AG04450 (cell line): ENCODE data around the gene THTPA. TPM values are rescaled to one million over a fixed set of nuclear protein-coding genes. Genes with fewer than 3 reads are reported as not detected.

ENCODE experiments used
- CTCF ChIA-PET: fragments of 300-600, 350-600 bp; formaldehyde crosslinking; extraction: SDS; loops from one replicate; lab custom pipeline; 2022; ENCODE audit warnings: antibody characterized with exemption, inconsistent platforms; lab: Charles Lee
- POLR2A ChIA-PET: fragments of 350-600 bp; formaldehyde crosslinking; extraction: SDS; loops from one replicate; lab custom pipeline; 2021; ENCODE audit warnings: antibody characterized with exemption, inconsistent platforms; lab: Yijun Ruan, JAX
- DNase-seq: peaks from one replicate; pipeline ENCODE4 v3.0.0-alpha.2; 2011; ENCODE audit warnings: low read depth, low spot score
- H3K27ac ChIP-seq: one replicate; pipeline ENCODE4 v1.5.1; 2012; ENCODE audit warnings: low read depth, low read length, control low read depth
- H3K27me3 ChIP-seq: one replicate; pipeline ENCODE4 v1.6.0; 2012; ENCODE audit warnings: low read length; ENCODE audit not compliant: control insufficient read depth, insufficient read depth
- H3K4me3 ChIP-seq: 2 replicates; pipeline ENCODE4 v1.5.1; 2011; ENCODE audit warnings: mild to moderate bottlenecking, low read depth, low read length, control low read depth
- H3K9me3 ChIP-seq: 2 replicates; pipeline ENCODE4 v1.5.1; 2012; ENCODE audit warnings: low read length; ENCODE audit not compliant: control insufficient read depth, insufficient read depth
- CTCF ChIP-seq: IDR thresholded peaks from 2 replicates; pipeline ENCODE4 v1.5.1; 2011; ENCODE audit warnings: low read depth, low read length, control low read depth, inconsistent platforms
- polyA plus RNA-seq: library from polyadenylated mRNA; depleted of rRNA; stranded (reverse); fragments of >200 nt; gene quantifications from 2 replicates; pipeline ENCODE4 v1.2.3, GENCODE V29; 2011

THTPA gene
- polyA plus RNA-seq, 1 experiment: 4.9 TPM

- CTCF ChIA-PET: interaction anchor here (0.7 to 1.8 kb wide), 5 partner anchors 9 to 328 kb away, joined by 3 to 8 read pairs (median 3); no protein-coding TSS in a partner anchor
Observed at GRCh38 chr14:23551266-23552028, 4.6 kb upstream of the THTPA start, which contains the start of gene ZFHX2. Gene ZFHX2 (minus strand): TSS chr14:23551765. CDS start chr14:23535325, 16,440 bp downstream.

GRCh38 chr14:23555533-23555881, 564 bp upstream of the THTPA start:
- no peak for TF ChIP-seq CTCF
- no peak for DNase-seq
- ChIA-PET CTCF (interaction anchor here (0.6 to 2.5 kb wide), 2 partner anchors 77 to 255 kb away, joined by 3 to 15 read pairs; no protein-coding TSS in a partner anchor), POLR2A (interaction anchor here (0.6 to 1.0 kb wide), 6 partner anchors 14 to 233 kb away, joined by 3 to 5 read pairs (median 3); no protein-coding TSS in a partner anchor)
- peaks cover 3% of the 10 kb centered on the region for H3K27me3 ChIP-seq
- no peak overlapping the region for H3K27ac ChIP-seq
- H3K4me3 ChIP-seq: peak overlapping the region; percentile 90
- H3K9me3 ChIP-seq: no peaks in the 10 kb centered on the region

More at GRCh38 chr14:23551266-23552028, 4.6 kb upstream of the THTPA start, which contains the start of gene ZFHX2:
- no peaks in the 10 kb centered on the region for H3K9me3 ChIP-seq
- POLR2A ChIA-PET: no interaction called here
- DNase-seq: no peak
- H3K27ac ChIP-seq: no peak within 1 kb of the TSS
- no peak for TF ChIP-seq CTCF
- H3K27me3 ChIP-seq: peaks cover 31% of the 10 kb centered on the region
- H3K4me3 ChIP-seq: peak within 1 kb of the TSS; percentile 63

GRCh38 chr14:23556700-23557440, 799 bp downstream of the THTPA start:
- CTCF ChIA-PET: interaction anchor here (8.1 kb wide), 1 partner anchor 78 kb away, joined by 330 read pairs; no protein-coding TSS in a partner anchor

GRCh38 chr14:23557521-23557920, 1.4 kb downstream of the THTPA start:
- no peak for TF ChIP-seq CTCF
- no peaks in the 10 kb centered on the region for H3K9me3 ChIP-seq
- H3K4me3 ChIP-seq: no peak overlapping the region
- H3K27ac ChIP-seq: no peak overlapping the region
- no peak for DNase-seq
- CTCF ChIA-PET: interaction anchor here (0.8 to 8.1 kb wide), 2 partner anchors 74 to 79 kb away, joined by 3 to 330 read pairs; no protein-coding TSS in a partner anchor
- H3K27me3 ChIP-seq: no peaks in the 10 kb centered on the region
- POLR2A ChIA-PET: interaction anchor here (0.6 to 1.0 kb wide), 3 partner anchors 83 to 531 kb away, joined by 3 to 5 read pairs (median 3); partner anchors contain the start of gene PABPN1

More at GRCh38 chr14:23556700-23557440, 799 bp downstream of the THTPA start:
- no peak for TF ChIP-seq CTCF
- DNase-seq: no peak
- no peaks in the 10 kb centered on the region for H3K9me3 ChIP-seq
- POLR2A ChIA-PET: interaction anchor here (0.5 to 1.0 kb wide), 3 partner anchors 59 to 531 kb away, joined by 3 to 6 read pairs (median 3); partner anchors contain the start of gene PABPN1
- peak overlapping the region; percentile 47 for H3K27ac ChIP-seq
- no peaks in the 10 kb centered on the region for H3K27me3 ChIP-seq
- peak overlapping the region; percentile 90 for H3K4me3 ChIP-seq
